Measurements from ENCODE around the gene IPO9. TPM values are rescaled to one million over a fixed set of nuclear protein-coding genes. Genes with fewer than 3 reads are reported as not detected.
"Not testable (repeated sequence)": the region's sequence is repeated elsewhere in the genome, so short reads cannot be mapped to it uniquely, and the experiment has no call there.

Gene IPO9
- total RNA-seq, 2 donors from 2014 or later, result 11.7 to 12.2 TPM

GRCh38 chr1:201850053-201850397, 21.1 kb downstream of the IPO9 start:
- DNase-seq (peak in 3 of 4 donors; percentile 12 to 33 (median 21)), ATAC-seq (no peak)
- Histone ChIP-seq H3K4me1 (peaks cover 5% of the 10 kb centered on the region), H3K27me3 (no peaks in the 10 kb centered on the region), H3K36me3 (replicated peaks in 1 of 2; ENCODE audit: insufficient read depth in 1 of 2, low read depth in 2 of 2) (peaks cover 0 to 30% of the 10 kb centered on the region in 2 donors), H3K4me3 (no peak overlapping the region), H3K27ac (peak overlapping the region in 2 of 4 donors; percentile 2 to 11), H3K9me3 (no peaks in the 10 kb centered on the region)
- 12 to 18% methylated on average over 1 of the region's 1 CpG for WGBS, 2 donors
- TF ChIP-seq POLR2A (IDR thresholded peaks at IDR 0.05), result no peak
- TF ChIP-seq CTCF (IDR thresholded peaks at IDR 0.05), result no peak
- intact Hi-C loops (cut with DNase I), result no loop called here

DNA sequence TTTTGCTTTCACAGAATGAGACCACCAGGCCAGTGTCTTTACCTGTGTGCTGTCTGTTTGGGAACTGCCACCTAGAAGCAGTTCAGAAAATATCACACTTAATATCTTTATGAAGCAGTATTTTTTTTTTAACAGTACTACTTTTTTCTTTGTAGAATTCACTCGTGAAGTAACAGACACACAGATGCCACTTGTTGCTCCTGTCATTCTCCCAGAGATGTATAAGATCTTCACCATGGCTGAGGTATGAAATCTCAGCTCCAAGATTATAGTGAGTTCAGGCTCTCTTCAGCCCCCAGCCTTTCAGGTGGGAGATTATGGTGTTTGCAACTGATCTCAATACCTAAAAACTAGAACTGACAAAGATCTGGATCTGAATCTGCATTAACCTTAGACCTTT, 23.0 kb downstream of the IPO9 start:
- peaks cover 5% of the 10 kb centered on the region for H3K4me1 ChIP-seq
- no peak overlapping the region for H3K27ac ChIP-seq
- H3K4me3 ChIP-seq, result no peak overlapping the region
- intact Hi-C loops (cut with DNase I), result no loop called here
- H3K9me3 ChIP-seq, result no peaks in the 10 kb centered on the region
- DNase-seq (no peak), ATAC-seq (no peak)
- peaks cover 5 to 40% of the 10 kb centered on the region in 2 donors for H3K36me3 ChIP-seq (replicated peaks in 1 of 2; ENCODE audit: insufficient read depth in 1 of 2, low read depth in 2 of 2)
- TF ChIP-seq POLR2A (IDR thresholded peaks at IDR 0.05) (no peak), CTCF (IDR thresholded peaks at IDR 0.05) (no peak)
- 88 to 93% methylated on average over 1 of the region's 1 CpG for WGBS, 2 donors
- no peaks in the 10 kb centered on the region for H3K27me3 ChIP-seq

GRCh38 chr1:201856722-201857121, 27.8 kb downstream of the IPO9 start:
- H3K4me1 ChIP-seq; DNase-seq; ATAC-seq; intact Hi-C loops (cut with DNase I); H3K9me3 ChIP-seq; H3K27me3 ChIP-seq; H3K4me3 ChIP-seq; H3K27ac ChIP-seq: not testable (repeated sequence)
- WGBS, 2 donors, result 93 to 97% methylated on average over 2 of the region's 2 CpGs
- peaks cover 5 to 58% of the 10 kb centered on the region in 2 donors for H3K36me3 ChIP-seq (replicated peaks in 1 of 2; ENCODE audit: insufficient read depth in 1 of 2, low read depth in 2 of 2)

DNA sequence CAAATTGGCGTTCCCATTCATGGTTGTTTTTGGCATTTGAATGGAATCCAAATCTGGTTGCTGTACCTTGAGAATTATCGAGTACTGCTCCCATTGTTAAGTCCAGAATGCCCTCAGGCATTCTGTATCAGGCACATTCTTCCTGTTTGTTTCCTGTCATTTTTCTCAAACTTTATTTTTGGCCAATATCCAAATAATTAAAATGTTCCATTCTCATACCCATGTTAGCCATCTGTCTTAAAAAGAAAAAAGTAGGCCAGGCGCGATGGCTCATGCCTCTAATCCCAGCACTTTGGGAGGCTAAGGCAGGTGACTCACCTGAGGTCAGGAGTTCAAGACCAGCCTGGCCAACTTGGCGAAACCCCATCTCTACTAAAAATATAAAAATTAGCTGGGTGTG, 30.5 kb downstream of the IPO9 start:
- no peak for ATAC-seq
- DNase-seq, result no peak
- Histone ChIP-seq H3K4me3 (no peak overlapping the region), H3K27ac (no peak overlapping the region), H3K27me3 (no peaks in the 10 kb centered on the region), H3K9me3 (no peaks in the 10 kb centered on the region), H3K36me3 (replicated peaks in 1 of 2; ENCODE audit: insufficient read depth in 1 of 2, low read depth in 2 of 2) (peaks cover 5 to 41% of the 10 kb centered on the region in 2 donors), H3K4me1 (no peaks in the 10 kb centered on the region)
- TF ChIP-seq POLR2A (IDR thresholded peaks at IDR 0.05) (no peak), CTCF (IDR thresholded peaks at IDR 0.05) (no peak)
- intact Hi-C loops (cut with DNase I), result no loop called here
- 85 to 86% methylated on average over 5 of the region's 5 CpGs for WGBS, 2 donors

- Histone ChIP-seq H3K4me1 (no peaks in the 10 kb centered on the region), H3K4me3 (no peak overlapping the region), H3K27ac (no peak overlapping the region), H3K36me3 (replicated peaks in 1 of 2; ENCODE audit: insufficient read depth in 1 of 2, low read depth in 2 of 2) (peaks cover under 1 to 30% of the 10 kb centered on the region in 2 donors), H3K27me3 (no peaks in the 10 kb centered on the region), H3K9me3 (no peaks in the 10 kb centered on the region)
- 88 to 89% methylated on average over 7 of the region's 7 CpGs for WGBS, 2 donors
- intact Hi-C loops (cut with DNase I), result no loop called here
- TF ChIP-seq POLR2A (IDR thresholded peaks at IDR 0.05), result no peak
- no peak for TF ChIP-seq CTCF (IDR thresholded peaks at IDR 0.05)
- DNase-seq, result no peak
- no peak for ATAC-seq
Measured at GRCh38 chr1:201861448-201861847, 32.5 kb downstream of the IPO9 start.
